HG02938 (cell line): ENCODE results near the gene ARL5B.
"Not testable (repeated sequence)": the region's sequence is repeated elsewhere in the genome, so short reads cannot be mapped to it uniquely, and the experiment has no call there.

Experiments used
- ATAC-seq: cut with Tn5 transposase; IDR thresholded peaks from one replicate; pipeline ENCODE4 v1.9.1; 2021; ENCODE audit warnings: mild to moderate bottlenecking, moderate library complexity; ENCODE audit not compliant: unreplicated experiment

The ARL5B gene, protein sequence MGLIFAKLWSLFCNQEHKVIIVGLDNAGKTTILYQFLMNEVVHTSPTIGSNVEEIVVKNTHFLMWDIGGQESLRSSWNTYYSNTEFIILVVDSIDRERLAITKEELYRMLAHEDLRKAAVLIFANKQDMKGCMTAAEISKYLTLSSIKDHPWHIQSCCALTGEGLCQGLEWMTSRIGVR

DNA sequence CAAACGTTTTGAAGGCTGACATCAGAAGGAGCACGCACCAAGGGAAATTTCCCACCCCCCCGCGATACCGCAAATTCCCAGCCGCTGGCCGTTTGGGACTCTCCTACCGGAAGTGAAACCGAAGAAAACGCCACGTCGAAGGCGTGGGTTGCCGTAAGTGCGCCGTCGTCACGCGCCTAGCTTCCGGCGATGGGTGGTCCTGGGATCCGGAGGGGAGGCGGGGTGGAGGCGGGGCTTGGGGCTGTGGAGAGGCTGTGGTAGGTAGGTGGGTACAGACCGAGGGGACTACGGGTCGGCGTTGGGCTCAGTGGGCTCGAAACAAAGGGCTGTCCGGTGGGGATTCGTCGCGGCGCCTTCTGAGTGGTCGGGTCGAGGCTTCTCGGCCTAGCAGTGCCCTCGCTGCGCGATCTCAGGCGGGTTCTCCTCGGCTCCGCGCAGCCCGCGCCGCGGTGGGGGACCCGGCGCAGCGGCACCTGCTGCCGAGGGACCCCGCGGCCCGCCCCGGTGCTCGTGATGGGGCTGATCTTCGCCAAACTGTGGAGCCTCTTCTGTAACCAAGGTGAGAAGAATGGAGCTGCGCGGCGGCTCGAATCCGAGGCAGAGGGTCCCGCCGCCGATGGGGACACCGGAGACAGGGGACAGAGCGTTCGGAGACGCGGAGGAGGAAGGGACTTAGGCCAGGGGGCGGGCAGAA lies at the start of gene ARL5B:
Gene ARL5B (plus strand): TSS at position 307 of the 694 bp plus-strand sequence. CDS start 207 bp downstream, at position 514.
- peak; percentile 82 for ATAC-seq

DNA sequence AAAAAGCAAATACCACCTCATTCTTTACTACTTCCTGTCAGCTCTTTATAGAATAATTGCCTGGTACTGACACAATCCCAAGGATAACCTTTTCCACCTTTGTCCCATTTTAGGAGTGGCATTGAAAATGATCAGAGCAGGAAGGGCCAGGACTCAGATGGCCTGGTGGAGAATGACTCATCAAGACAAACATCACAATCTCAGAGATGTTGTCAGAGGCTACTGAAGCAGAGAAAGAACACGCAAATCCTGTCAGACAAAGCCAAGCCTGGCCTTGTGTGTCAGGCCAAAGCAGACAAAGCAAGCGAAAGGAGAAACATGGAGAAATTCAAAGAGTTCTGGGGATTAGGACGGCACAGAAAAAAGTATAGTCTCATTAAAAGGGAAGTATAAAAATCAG lies 48.7 kb upstream of the ARL5B start:
- no peak for ATAC-seq

DNA sequence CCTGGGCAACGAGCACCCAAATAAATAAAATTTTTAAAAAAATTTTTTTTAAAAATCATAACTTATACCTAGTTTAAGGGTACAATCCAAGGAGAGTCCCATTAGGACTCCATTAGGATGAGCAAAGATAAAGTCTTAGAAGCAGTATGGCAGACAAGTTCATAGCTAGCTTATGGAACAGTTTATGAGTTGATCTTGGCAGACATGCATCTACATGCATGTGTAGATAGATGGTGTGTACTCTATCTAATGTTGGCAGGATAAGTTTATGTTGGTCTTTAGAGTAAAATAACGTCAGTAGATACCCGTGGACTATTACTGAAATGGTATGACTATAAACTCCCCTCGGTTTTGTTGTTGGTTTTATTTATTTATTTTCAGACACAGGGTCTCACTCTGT lies 48.1 kb upstream of the ARL5B start:
- no peak for ATAC-seq

DNA sequence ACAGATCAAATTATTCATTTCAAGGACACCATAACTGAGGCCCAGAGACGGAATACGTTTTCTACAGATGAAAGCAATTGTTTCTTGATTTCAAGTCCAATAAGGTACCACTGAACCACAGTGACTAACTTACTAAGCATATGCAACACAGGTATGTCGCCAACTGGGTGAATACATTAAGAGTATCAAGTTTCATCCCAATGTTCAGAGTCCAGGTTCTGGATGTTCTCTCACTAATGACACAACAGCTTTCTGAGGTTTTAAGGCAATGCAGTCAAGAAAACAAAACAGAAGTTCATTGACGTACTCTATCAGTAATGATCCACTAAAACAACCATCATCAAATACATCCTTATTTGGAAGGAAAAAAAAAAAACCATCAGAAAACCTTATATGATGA lies 43.6 kb upstream of the ARL5B start:
- ATAC-seq: no peak

DNA sequence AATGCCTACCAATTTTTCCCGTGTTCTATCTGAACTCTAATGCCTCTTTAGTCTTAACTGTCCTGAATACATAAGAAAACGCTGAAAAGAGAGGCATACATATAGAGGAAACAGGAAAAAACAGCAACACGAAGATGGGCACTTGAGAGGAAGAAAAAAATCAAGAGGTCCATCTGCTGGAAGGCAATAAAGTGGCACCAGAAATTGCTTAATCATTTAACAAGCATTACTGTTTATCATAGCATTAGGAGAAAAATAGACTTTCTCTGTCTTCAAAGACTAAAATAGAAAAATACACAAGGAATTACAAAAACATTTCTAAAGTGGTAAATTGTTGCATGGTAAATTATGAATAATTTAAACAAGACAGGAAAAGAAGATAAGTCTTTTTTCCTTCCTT lies 42.9 kb upstream of the ARL5B start:
- no peak for ATAC-seq

DNA sequence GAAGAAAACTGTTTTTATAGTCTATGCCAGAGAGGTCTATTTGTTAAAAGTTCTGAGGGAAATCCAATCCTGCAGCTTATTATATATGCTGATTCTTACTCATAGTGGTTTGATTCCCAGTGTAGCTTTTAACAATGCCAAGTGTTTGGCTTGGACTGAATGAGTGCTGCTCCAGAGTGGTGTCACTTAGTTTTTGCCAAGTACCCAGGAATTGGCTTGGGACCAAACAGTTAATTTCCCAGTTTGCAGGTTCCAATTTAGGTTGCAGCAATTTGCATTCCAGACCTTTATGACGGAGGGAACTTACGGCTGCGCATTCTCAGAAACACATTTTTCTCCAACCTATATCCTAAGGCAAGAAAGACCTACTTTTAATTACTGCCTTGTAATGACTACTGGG lies 40.2 kb upstream of the ARL5B start:
- no peak for ATAC-seq

DNA sequence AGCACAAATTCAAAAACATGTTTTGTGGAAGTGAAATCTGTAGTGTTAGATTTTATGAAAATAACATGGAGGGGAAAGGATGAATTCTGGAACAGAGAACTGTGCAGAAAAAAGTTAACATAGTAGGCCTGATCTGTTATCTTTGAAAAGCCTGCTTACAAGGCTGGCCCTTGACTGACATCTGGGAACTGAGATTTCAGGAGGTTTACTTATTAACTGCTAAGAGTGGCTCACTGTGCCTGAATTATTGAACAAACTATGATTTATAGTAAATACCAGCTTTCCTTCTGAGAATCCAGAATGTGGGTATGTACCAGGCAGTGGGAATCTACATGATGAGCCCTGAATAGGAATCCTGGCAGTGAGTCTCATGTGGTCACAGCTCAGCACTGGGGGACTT lies 38.4 kb upstream of the ARL5B start:
- ATAC-seq: no peak

DNA sequence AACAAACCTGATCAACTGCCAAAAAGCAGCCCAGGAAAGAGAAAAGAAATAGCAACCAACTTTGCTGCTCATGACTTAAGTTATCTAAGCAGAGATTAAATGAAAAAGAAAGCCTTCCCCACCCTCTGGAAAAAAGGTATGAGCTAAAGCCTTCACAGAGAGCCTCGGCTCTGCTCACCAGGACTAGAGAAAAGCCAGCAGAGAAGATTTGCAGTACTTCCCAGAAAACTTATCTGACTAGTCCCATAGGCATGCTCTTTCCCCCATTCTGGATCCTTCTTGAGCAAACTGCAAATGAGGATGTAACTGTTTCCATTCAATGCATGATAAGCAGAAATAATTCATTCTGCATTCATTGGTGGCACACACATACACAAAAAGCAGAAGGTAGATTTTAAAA lies 35.6 kb upstream of the ARL5B start:
- ATAC-seq: not testable (repeated sequence)

DNA sequence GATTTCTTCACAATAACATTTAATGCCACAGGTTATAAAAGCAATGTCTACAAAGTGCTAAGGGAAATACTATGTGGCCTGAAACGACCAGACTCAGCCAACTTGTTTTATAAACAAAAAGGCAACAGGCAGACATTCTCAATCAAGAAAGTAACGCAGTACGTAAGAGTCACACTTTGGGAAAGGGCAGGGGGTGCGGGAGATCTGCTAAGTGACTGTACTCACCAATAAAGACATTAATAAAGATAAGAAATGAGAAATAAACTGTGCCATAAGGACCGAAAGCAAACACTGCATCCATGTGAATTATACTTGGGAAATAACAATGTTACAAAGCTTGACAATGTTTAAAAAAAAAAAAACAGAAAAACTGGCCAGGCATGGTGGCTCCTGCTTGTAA lies 33.3 kb upstream of the ARL5B start:
- no peak for ATAC-seq

DNA sequence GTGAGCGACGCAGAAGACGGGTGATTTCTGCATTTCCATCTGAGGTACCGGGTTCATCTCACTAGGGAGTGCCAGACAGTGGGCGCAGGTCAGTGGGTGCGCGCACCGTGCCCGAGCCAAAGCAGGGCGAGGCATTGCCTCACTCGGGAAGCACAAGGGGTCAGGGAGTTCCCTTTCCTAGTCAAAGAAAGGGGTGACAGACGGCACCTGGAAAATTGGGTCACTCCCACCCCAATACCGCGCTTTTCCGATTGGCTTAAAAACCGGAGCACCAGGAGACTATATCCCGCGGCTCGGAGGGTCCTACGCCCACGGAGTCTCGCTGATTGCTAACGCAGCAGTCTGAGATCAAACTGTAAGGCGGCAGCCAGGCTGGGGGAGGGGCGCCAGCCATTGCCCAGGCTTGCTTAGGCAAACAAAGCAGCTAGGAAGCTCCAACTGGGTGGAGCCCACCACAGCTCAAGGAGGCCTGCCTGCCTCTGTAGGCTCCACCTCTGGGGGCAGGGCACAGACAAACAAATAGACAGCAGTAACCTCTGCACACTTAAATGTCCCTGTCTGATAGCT lies 31.7 kb upstream of the ARL5B start:
- not testable (repeated sequence) for ATAC-seq

DNA sequence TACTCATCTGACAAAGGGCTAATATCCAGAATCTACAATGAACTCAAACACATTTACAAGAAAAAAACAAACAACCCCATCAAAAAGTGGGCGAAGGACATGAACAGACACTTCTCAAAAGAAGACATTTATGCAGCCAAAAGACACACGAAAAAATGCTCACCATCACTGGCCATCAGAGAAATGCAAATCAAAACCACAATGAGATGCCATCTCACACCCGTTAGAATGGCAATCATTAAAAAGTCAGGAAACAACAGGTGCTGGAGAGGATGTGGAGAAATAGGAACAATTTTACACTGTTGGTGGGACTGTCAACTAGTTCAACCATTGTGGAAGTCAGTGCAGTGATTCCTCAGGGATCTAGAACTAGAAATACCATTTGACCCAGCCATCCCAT lies 26.7 kb upstream of the ARL5B start:
- ATAC-seq: not testable (repeated sequence)

DNA sequence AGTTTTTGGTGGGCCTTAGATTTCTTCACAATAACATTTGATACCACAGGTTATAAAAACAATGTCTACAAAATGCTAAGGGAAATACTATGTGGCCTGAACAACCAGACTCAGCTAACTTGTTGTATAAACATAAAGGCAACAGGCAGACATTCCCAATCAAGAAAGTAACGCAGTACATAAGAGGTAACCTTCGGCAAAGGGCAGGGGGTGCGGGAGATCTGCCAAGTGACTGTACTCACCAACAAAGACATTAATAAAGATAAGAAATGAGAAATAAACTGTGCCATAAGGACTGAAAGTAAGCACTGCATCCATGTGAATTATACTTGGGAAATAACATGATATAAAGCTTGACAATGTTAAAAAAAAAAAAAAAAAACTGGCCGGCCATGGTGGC lies 23.2 kb upstream of the ARL5B start:
- no peak for ATAC-seq

DNA sequence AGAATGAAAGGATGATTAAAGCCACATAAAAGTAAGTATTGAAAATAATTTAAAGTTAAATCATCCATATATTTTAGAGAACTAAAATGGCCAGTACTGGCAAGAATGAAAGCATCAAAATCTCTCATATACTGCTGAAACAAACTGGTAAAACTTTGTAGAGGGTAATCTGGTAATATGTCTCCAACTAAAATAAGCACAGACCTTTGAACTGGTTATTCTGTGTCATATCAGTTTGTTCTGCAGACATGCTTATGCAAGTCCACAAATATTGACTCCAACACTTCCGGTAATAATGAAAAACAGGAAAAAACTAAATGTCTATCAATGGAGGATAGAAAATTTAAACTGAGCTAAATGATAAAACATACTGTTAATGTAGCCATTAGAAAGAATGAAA lies 21.8 kb upstream of the ARL5B start:
- not testable (repeated sequence) for ATAC-seq

DNA sequence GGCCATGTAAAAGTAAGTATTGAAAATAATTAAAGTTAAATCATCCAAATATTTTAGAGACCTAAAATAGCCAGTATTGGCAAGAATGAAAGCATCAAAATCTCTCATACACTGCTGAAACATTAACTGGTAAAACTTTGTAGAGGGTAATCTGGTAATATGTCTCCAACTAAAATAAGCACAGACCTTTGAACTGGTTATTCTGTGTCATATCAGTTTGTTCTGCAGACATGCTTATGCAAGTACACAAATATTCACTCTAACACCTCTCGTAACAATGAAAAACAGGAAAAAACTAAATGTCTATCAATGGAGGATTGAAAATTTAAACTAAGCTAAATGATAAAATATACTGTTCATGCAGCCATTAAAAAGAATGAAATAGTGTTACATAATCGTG lies 19.5 kb upstream of the ARL5B start:
- not testable (repeated sequence) for ATAC-seq

DNA sequence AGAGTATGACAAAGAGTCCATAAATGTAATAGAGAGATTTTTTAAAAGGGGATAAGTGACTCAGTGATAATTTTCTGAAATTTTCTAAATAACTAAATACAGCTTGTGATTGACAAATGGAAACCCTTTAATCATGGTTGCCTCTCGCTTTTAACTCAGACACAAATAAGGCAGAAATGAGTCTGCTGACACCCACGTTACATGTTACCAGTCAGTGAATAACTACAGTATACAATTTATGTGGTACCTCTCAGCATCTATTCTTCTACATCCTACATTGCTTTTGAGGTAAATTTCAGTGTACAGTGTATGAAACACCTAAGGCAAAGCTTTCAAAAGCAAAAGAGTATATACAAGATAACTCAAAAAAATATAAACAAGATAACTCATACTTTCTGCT lies 12.1 kb upstream of the ARL5B start:
- ATAC-seq: no peak

DNA sequence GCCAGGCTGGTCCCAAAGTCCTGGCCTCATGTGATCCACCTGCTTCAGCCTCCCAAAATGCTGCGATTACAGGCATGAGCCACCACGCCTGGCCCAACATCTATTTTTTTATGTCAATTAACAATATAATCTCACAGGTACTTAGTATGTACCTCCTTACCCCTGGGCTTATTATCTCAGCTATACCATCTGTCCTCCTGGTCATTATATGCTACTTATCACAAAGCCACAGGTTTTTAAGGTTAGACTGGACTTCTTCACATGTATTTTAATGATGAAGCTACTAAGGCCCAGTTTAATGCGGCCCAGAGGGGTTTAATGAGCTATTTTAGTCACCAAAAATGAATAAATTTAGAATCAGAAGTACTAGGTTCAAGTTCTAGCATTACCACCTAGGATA lies 11.3 kb upstream of the ARL5B start:
- ATAC-seq: no peak

DNA sequence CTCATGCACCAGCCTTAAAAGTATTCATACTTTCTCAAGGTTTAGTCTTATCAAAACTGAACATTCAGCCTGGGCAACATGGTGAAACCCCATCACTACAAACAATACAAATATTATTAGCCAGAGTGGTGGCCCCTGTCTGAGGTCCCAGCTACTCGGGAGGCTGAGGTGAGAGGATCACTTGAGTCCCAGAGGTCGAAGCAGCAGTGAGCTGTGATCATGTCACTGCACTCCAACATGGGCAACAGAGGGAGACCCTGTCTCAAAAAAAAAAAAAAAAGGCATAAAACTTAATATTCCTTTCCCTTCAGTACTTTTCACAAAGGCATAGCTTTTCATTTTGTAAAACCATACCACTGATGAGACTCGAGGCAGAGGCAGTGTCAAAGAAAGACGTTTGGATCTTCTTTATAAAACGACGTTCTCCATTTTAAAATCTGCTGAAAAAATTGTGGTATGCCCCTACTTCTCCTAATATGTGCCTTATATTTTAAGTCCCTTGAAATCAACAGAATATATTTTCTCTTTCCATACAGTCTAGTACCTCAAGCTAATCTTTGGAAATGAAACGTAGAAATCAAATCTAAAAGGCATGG lies 9.8 kb upstream of the ARL5B start:
- no peak for ATAC-seq

DNA sequence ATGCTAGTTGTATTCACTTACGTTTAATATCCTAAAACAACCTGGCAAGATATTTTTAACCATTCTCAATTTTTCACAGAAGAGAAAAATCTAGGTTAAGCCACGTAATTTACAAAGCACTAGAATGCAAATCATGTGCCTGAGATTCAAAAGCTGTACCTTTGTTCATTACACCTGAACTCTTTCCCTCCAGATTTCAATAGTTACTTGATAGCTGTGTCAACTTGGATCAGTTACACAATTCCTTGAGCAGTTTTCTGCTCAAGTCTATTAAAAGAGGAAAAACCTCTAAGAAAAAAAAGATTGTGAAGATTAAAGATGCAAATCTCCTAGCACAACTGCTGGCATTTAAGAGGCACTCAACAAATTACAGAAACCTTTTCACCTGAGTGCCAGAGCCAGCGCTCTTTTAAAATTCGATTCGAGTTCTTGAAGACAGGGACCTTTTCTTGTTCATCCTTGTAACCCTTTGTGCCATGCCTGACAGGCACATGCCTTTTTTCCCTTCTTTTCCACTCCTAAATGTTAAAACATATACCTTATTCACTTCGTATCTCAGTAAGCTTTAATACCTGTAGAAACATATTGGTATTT lies 8.7 kb upstream of the ARL5B start:
- ATAC-seq: no peak

DNA sequence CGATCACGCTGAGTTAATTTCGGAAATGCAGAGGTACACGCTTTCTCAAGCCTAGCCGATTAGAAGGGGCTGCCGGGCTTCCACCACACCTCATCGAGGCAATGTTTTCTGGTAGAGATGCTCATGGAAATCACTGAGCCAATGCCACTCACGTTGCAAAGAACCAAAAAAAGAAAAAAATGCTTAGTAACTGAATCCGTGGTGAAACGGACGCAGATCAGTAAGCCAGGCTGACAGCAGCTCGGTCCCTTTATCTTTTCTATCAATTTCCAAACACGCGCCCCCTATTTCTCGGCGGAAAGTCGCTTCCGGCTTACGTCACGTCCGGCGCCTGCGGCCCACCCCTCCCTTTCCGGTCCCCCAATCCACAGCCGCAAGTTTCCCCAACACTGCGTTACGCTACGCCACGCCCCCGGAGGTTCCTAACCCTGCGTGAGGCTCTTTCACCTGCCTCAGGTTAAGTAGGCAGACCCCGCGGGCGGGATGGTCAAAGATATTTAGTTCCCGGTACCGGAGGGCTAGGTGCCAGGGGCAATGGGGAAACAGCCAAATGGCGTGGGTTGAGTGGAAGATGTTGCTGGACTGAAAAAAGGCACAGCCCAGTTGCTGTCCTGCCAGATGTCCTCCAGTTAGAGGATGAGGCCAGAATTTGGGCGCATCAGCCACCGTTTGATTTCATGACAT lies 7.8 kb upstream of the ARL5B start, which contains the start of gene NSUN6:
Gene NSUN6 (minus strand): TSS at position 264 of the 684 bp plus-strand sequence. CDS start 384 bp downstream, outside the sequence.
- ATAC-seq: peak; percentile 94

DNA sequence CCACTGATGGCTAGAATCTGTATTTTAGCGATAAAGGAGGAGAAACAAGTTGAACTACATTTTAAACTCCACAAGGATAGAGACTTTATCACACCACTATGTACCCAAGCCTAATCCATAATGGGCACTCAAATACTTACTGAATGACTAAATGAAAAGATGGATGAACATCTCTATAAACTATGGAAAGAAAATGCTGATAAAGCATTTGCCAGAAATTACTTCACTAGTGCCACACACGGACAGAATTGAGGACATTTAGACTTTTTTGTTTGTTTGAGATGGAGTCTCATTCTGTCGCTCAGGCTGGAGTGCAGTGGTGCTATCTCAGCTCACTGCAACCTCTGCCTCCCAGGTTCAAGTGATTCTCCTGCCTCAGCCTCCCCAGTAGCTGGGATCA lies 6.1 kb upstream of the ARL5B start:
- no peak for ATAC-seq

DNA sequence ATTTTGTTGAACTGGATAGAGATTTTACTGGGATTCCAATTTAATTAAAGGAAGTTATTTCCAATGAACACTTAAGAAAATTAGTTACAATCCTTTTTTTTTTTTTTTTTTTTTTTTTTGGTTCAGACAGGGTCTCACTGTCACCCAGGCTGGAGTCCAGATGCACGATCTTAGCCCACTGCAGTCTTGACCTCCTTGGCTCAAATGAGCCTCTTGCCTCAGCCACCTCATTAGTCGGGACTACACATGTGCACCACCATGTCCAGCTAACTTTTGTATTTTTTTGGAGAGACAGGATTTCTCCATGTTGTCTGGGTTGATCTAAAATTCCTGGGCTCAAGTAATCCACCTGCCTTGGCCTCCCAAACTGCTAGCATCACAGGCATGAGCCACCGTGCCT lies 2.5 kb upstream of the ARL5B start:
- ATAC-seq: no peak
